Ascending aorta (tissue), 2 donors: ENCODE data around the gene NATD1. TPM values are rescaled to one million over a fixed set of nuclear protein-coding genes. Genes with fewer than 3 reads are reported as not detected.
"Not testable (repeated sequence)": the region's sequence is repeated elsewhere in the genome, so short reads cannot be mapped to it uniquely, and the experiment has no call there.

Experiments used
- DNase-seq, 2 donors: peaks; one replicate each; pipeline ENCODE4 v3.0.0-alpha.2; 2019; ENCODE audit warnings: low spot score in 2 of 2
- H3K27ac ChIP-seq, 2 donors: fragments of 200-600 bp; sonication (generic); one replicate each; pipeline ENCODE4 v1.5.1; 2016 to 2017; ENCODE audit warnings: mild to moderate bottlenecking in 1 of 2
- H3K27me3 ChIP-seq: fragments of 200-600 bp; sonication (generic); one replicate; pipeline ENCODE4 v1.5.1; 2017
- H3K36me3 ChIP-seq, 2 donors: fragments of 200-600 bp; sonication (generic); one replicate each; pipeline ENCODE4 v1.5.1; 2016
- H3K4me1 ChIP-seq, 2 donors: fragments of 200-600 bp; sonication (generic); one replicate each; pipeline ENCODE4 v1.5.1; 2016 to 2017; ENCODE audit warnings: mild to moderate bottlenecking in 1 of 2
- H3K4me3 ChIP-seq, 2 donors: fragments of 200-600 bp; sonication (generic); one replicate each; pipeline ENCODE4 v1.5.1; 2016 to 2017; ENCODE audit warnings: mild to moderate bottlenecking in 1 of 2
- H3K9me3 ChIP-seq, 2 donors: fragments of 200-600 bp; sonication (generic); one replicate each; pipeline ENCODE4 v1.5.1; 2016
- CTCF ChIP-seq, 3 experiments: fragments of 200-600 bp in 2 of 3; fragments of 450-650 bp in 1 of 3; sonication (generic) in 2 of 3; IDR thresholded peaks; one replicate each; pipeline ENCODE4 v1.5.1; 2016 to 2019; ENCODE audit warnings: antibody characterized with exemption in 3 of 3, mild to moderate bottlenecking in 1 of 3, moderate library complexity in 1 of 3
- intact Hi-C: fragments of 100-400 bp; cut with DNase I; formaldehyde crosslinking; loops from one replicate; pipeline ENCODE4 v1.15.1; 2023
- total RNA-seq: library from RNA; depleted of rRNA; stranded (reverse); fragments of >200 nt; gene quantifications from one replicate; pipeline ENCODE4 v1.1.0, GENCODE V29; 2016

Gene NATD1
- total RNA-seq, 1 donor from 2014 or later = 13.4 TPM

- Histone ChIP-seq H3K27me3 (no peaks in the 10 kb centered on the region), H3K4me3 (no peak overlapping the region), H3K27ac (no peak overlapping the region), H3K4me1 (no peaks in the 10 kb centered on the region), H3K9me3 (no peaks in the 10 kb centered on the region), H3K36me3 (no peaks in the 10 kb centered on the region)
- TF ChIP-seq CTCF (IDR thresholded peaks at IDR 0.05) = no peak
- DNase-seq = no peak
- intact Hi-C loops = no loop called here
These were observed 25.1 kb downstream of the NATD1 start for GRCh38 chr17:21228111-21228510.

- H3K9me3 ChIP-seq, H3K27ac ChIP-seq, H3K36me3 ChIP-seq, DNase-seq, H3K27me3 ChIP-seq, H3K4me3 ChIP-seq, intact Hi-C loops, H3K4me1 ChIP-seq: not testable (repeated sequence)
These were observed 25.9 kb downstream of the NATD1 start for GRCh38 chr17:21227277-21227676.

GRCh38 chr17:21223086-21223485 lies 30.1 kb downstream of the NATD1 start:
- intact Hi-C loops = no loop called here
- Histone ChIP-seq H3K4me3 (no peak overlapping the region), H3K27ac (no peak overlapping the region), H3K36me3 (no peaks in the 10 kb centered on the region), H3K4me1 (no peaks in the 10 kb centered on the region), H3K9me3 (no peaks in the 10 kb centered on the region), H3K27me3 (no peaks in the 10 kb centered on the region)
- TF ChIP-seq CTCF (IDR thresholded peaks at IDR 0.05) = no peak
- DNase-seq = no peak

- TF ChIP-seq CTCF (IDR thresholded peaks at IDR 0.05) = no peak
These were observed 34.3 kb downstream of the NATD1 start for GRCh38 chr17:21218831-21219380.

GRCh38 chr17:21218101-21218500 lies 35.1 kb downstream of the NATD1 start:
- intact Hi-C loops = no loop called here
- no peak for DNase-seq
- Histone ChIP-seq H3K27ac (no peak overlapping the region), H3K4me3 (no peak overlapping the region), H3K27me3 (no peaks in the 10 kb centered on the region), H3K36me3 (no peaks in the 10 kb centered on the region), H3K4me1 (peaks cover 0 to 10% of the 10 kb centered on the region in 2 donors), H3K9me3 (no peaks in the 10 kb centered on the region)
- no peak for TF ChIP-seq CTCF (IDR thresholded peaks at IDR 0.05)

More at GRCh38 chr17:21218831-21219380, 34.3 kb downstream of the NATD1 start:
- no peak for DNase-seq
- Histone ChIP-seq H3K27me3 (no peaks in the 10 kb centered on the region), H3K4me1 (peaks cover 0 to 8% of the 10 kb centered on the region in 2 donors), H3K36me3 (no peaks in the 10 kb centered on the region), H3K27ac (no peak overlapping the region), H3K4me3 (no peak overlapping the region), H3K9me3 (no peaks in the 10 kb centered on the region)
- intact Hi-C loops = no loop called here

GRCh38 chr17:21217346-21217745 lies 35.9 kb downstream of the NATD1 start:
- TF ChIP-seq CTCF (IDR thresholded peaks at IDR 0.05) = no peak
- H3K4me3 ChIP-seq = no peak overlapping the region
- no peak for DNase-seq
- H3K27ac ChIP-seq = no peak overlapping the region
- H3K4me1 ChIP-seq = peaks cover 5 to 17% of the 10 kb centered on the region in 2 donors
- intact Hi-C loops = no loop called here
- H3K9me3 ChIP-seq = no peaks in the 10 kb centered on the region
- no peaks in the 10 kb centered on the region for H3K27me3 ChIP-seq
- no peaks in the 10 kb centered on the region for H3K36me3 ChIP-seq
